OCI-LY3 (cell line): Measurements from ENCODE around the gene ANKRD34B.

Experiments
- EZH2phosphoT487 ChIP-seq: fragments of 200-600 bp; shearing (Covaris generic); IDR thresholded peaks from 2 replicates; pipeline ENCODE4 v1.6.1; 2018; ENCODE audit warnings: antibody characterized with exemption, mixed run types, low read depth
- TF ChIP-seq, protein P1 (sequence below): fragments of 200-600, 300-600 bp; sonication (generic); IDR thresholded peaks from 2 replicates; pipeline ENCODE4 v1.5.1; 2014; ENCODE audit warnings: antibody characterized with exemption, low read length, low read depth

DNA sequence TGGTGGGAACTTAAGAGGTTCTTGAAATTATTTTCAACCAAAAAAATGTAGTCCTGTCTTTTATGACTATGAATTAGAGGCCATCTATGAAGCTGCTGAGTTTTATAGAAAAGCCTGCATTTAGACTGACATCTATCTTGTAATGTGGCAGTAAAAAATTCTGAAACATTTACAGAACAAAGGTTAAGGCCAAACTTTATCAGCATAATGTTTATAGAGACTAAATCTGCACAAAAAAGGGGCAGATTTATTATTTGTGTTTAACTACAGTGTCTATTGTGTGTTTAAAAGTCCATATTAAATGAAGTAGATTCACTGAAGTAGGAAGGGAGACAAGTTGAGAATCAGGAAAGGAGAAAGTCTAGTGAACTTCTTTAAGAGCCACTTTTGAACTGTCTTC, 37.3 kb upstream of the ANKRD34B start:
- TF ChIP-seq, protein P1, sequence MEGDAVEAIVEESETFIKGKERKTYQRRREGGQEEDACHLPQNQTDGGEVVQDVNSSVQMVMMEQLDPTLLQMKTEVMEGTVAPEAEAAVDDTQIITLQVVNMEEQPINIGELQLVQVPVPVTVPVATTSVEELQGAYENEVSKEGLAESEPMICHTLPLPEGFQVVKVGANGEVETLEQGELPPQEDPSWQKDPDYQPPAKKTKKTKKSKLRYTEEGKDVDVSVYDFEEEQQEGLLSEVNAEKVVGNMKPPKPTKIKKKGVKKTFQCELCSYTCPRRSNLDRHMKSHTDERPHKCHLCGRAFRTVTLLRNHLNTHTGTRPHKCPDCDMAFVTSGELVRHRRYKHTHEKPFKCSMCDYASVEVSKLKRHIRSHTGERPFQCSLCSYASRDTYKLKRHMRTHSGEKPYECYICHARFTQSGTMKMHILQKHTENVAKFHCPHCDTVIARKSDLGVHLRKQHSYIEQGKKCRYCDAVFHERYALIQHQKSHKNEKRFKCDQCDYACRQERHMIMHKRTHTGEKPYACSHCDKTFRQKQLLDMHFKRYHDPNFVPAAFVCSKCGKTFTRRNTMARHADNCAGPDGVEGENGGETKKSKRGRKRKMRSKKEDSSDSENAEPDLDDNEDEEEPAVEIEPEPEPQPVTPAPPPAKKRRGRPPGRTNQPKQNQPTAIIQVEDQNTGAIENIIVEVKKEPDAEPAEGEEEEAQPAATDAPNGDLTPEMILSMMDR, result no peak
- no peak for TF ChIP-seq EZH2phosphoT487
